CD8-positive, alpha-beta memory T cell (primary cell): ENCODE results near the gene QSOX2. TPM values are rescaled to one million over a fixed set of nuclear protein-coding genes. Genes with fewer than 3 reads are reported as not detected.

Experiments used
- CTCF ChIA-PET: fragments of 350-600 bp; sonication (Branson Sonifier 250); formaldehyde crosslinking; loops from one replicate; lab custom pipeline; 2021; ENCODE audit warnings: antibody characterized with exemption; lab: Charles Lee
- POLR2A ChIA-PET: fragments of 350-600 bp; sonication (Branson Sonifier 250); formaldehyde crosslinking; loops from one replicate; lab custom pipeline; 2021; ENCODE audit warnings: antibody characterized with exemption; lab: Charles Lee
- DNase-seq, 5 donors: peaks; one replicate each; pipeline versions ENCODE4 v3.0.0 to v3.0.0-alpha.2; 2020 to 2022; ENCODE audit warnings: mixed read lengths in 1 of 5
- H3K27ac ChIP-seq: one replicate; pipeline ENCODE4 v1.7.0; 2013; ENCODE audit warnings: low read depth, mild to moderate bottlenecking, low read length, moderate library complexity
- H3K27me3 ChIP-seq: 2 replicates; pipeline ENCODE4 v1.7.0; 2013; ENCODE audit warnings: low read length, mild to moderate bottlenecking; ENCODE audit not compliant: insufficient read depth, poor library complexity, severe bottlenecking
- H3K36me3 ChIP-seq: 2 replicates; pipeline ENCODE4 v1.7.0; 2013; ENCODE audit warnings: mild to moderate bottlenecking, low read length, moderate library complexity; ENCODE audit not compliant: insufficient read depth
- H3K4me1 ChIP-seq: 2 replicates; pipeline ENCODE4 v1.7.0; 2013; ENCODE audit warnings: mild to moderate bottlenecking, low read length, moderate library complexity; ENCODE audit not compliant: insufficient read depth
- H3K4me3 ChIP-seq: 2 replicates; pipeline ENCODE4 v1.7.0; 2013; ENCODE audit warnings: mild to moderate bottlenecking, low read length
- H3K9me3 ChIP-seq: 2 replicates; pipeline ENCODE4 v1.7.0; 2013; ENCODE audit warnings: mild to moderate bottlenecking, low read length
- H3K27ac Mint-ChIP-seq, 8 donors: one replicate each; pipeline ENCODE4 v1.8.0; 2020 to 2021; ENCODE audit warnings: mixed read lengths in 8 of 8, mild to moderate bottlenecking in 6 of 8, inconsistent platforms in 3 of 8, moderate library complexity in 3 of 8
- H3K27me3 Mint-ChIP-seq, 2 donors: one replicate each; pipeline ENCODE4 v1.8.0; 2020 to 2021; ENCODE audit warnings: mixed read lengths in 2 of 2, mild to moderate bottlenecking in 1 of 2, moderate library complexity in 1 of 2
- H3K36me3 Mint-ChIP-seq, 3 donors: one replicate each; pipeline ENCODE4 v1.8.0; 2020 to 2021; ENCODE audit warnings: mixed read lengths in 3 of 3, inconsistent platforms in 1 of 3, mild to moderate bottlenecking in 1 of 3
- H3K4me1 Mint-ChIP-seq, 3 donors: one replicate each; pipeline ENCODE4 v1.8.0; 2020 to 2021; ENCODE audit warnings: mixed read lengths in 3 of 3, inconsistent platforms in 1 of 3, mild to moderate bottlenecking in 1 of 3
- H3K4me3 Mint-ChIP-seq, 7 donors: one replicate each; pipeline ENCODE4 v1.8.0; 2020 to 2021; ENCODE audit warnings: mixed read lengths in 7 of 7, mild to moderate bottlenecking in 6 of 7, moderate library complexity in 4 of 7, inconsistent platforms in 2 of 7
- H3K9me3 Mint-ChIP-seq, 5 donors: one replicate each; pipeline ENCODE4 v1.8.0; 2020 to 2022; ENCODE audit warnings: mixed read lengths in 5 of 5, mild to moderate bottlenecking in 3 of 5, moderate library complexity in 2 of 5, inconsistent platforms in 1 of 5
- polyA plus RNA-seq: library from polyadenylated mRNA; unstranded; fragments of 300-500 nt; fragmentation: Illumina TruSeq; gene quantifications from one replicate; pipeline ENCODE4 v1.2.3, GENCODE V29; 2021
- total RNA-seq, 2 experiments: library from RNA; stranded (reverse); gene quantifications; one replicate each; pipeline ENCODE4 v1.2.3, GENCODE V29; 2021

Gene QSOX2
- total and polyA plus RNA-seq, 3 experiments from 2014 or later: 0.66 to 15.3 (median 14.6) TPM

DNA sequence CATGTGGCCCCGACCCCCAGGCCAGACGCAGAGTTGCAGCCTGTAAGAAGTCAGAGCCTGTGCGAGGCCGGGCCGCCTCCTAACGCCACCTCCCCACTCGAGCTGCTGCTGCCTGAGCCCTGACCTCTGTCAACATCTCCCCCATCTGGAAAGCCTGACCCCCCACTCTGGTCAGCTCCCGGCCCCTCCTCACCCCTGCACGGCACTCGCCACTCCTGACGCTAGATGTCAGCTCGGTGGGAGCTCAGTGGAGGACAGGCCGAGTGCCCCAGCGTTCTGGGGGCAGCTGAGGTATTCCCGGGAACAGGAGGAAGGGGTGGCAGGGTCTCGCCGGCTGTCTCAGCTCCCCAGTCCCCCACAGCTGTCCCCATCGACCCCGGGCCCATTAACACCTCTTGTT, 60.5 kb downstream of the QSOX2 start:
- Mint-ChIP-seq H3K9me3 (peaks cover 0 to 2% (median 0%) of the 10 kb centered on the region in 5 donors), H3K27me3 (peaks cover 18 to 47% of the 10 kb centered on the region in 2 donors), H3K4me3 (no peak overlapping the region), H3K36me3 (no peaks in the 10 kb centered on the region), H3K27ac (no peak overlapping the region), H3K4me1 (no peaks in the 10 kb centered on the region)
- POLR2A ChIA-PET: no interaction called here
- Histone ChIP-seq H3K27me3 (no peaks in the 10 kb centered on the region), H3K36me3 (no peaks in the 10 kb centered on the region), H3K9me3 (no peaks in the 10 kb centered on the region), H3K27ac (no peak overlapping the region), H3K4me3 (no peak overlapping the region), H3K4me1 (no peaks in the 10 kb centered on the region)
- DNase-seq: no peak
- CTCF ChIA-PET: no interaction called here

DNA sequence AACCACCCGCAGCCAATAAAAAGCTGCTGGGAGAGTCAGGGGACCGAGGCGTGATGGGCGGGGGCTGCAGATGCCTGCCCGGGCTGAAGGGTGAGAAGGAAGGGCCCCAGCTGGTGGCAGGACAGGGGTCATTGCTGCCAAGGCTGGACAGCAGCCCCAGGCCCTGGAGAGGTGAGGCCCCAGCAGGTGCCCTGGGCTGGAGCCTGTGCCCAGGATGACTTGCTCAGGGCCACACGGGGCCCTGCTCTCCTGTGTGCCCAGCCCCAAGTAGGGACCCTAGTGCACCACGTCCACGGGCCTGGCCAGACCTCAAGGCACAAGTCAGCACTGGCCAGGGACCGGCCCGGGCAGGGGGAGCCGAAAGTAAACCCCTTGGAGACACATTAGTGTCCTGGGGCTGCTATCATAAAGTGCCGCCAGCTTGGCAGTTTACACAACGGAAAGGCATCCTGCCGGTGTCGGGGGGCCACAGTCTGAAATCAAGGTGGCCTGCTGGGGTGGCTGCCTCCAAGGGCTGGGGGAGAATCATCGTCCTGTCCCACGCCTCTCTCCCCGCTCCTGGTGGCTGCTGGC, 62.7 kb downstream of the QSOX2 start:
- CTCF ChIA-PET: interaction anchor here (1.6 kb wide), 1 partner anchor 12 kb away, joined by 3 read pairs; no protein-coding TSS in a partner anchor
- Histone ChIP-seq H3K27me3 (no peaks in the 10 kb centered on the region), H3K9me3 (no peaks in the 10 kb centered on the region), H3K4me1 (no peaks in the 10 kb centered on the region), H3K27ac (no peak overlapping the region), H3K4me3 (no peak overlapping the region), H3K36me3 (no peaks in the 10 kb centered on the region)
- POLR2A ChIA-PET: no interaction called here
- Mint-ChIP-seq H3K4me1 (no peaks in the 10 kb centered on the region), H3K36me3 (no peaks in the 10 kb centered on the region), H3K27ac (no peak overlapping the region), H3K4me3 (no peak overlapping the region), H3K27me3 (peaks cover 10 to 43% of the 10 kb centered on the region in 2 donors), H3K9me3 (peaks cover 0 to 2% (median 0%) of the 10 kb centered on the region in 5 donors)
- DNase-seq: no peak

DNA sequence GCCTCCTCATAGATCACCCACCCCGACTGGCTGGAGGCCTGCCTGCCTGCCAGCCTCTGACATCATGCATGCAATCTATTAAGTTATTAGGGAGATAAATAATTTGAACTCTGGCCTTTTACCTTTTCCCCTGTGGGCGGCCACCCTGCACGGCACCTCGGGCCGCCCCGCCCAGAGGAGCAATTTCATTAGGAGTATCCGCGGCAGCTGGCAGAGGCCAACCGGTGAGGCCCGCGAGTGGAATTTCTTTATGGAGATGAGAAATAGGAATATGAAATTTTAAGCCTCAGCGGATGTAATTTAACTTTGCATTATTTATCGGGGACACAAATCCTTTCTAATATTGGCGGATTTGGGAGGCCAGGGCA, 63.2 kb downstream of the QSOX2 start:
- ChIA-PET POLR2A (no interaction called here), CTCF (no interaction called here)
- Mint-ChIP-seq H3K27me3 (peaks cover 8 to 38% of the 10 kb centered on the region in 2 donors), H3K4me3 (no peak overlapping the region), H3K4me1 (no peaks in the 10 kb centered on the region), H3K9me3 (peaks cover 0 to 2% (median 0%) of the 10 kb centered on the region in 5 donors), H3K36me3 (no peaks in the 10 kb centered on the region), H3K27ac (no peak overlapping the region)
- Histone ChIP-seq H3K27ac (no peak overlapping the region), H3K4me3 (no peak overlapping the region), H3K36me3 (no peaks in the 10 kb centered on the region), H3K4me1 (no peaks in the 10 kb centered on the region), H3K9me3 (no peaks in the 10 kb centered on the region), H3K27me3 (no peaks in the 10 kb centered on the region)
- DNase-seq: no peak

GRCh38 chr9:136181784-136182419, 63.7 kb downstream of the QSOX2 start:
- H3K27ac ChIP-seq: no peak overlapping the region
- H3K36me3 ChIP-seq: no peaks in the 10 kb centered on the region
- Mint-ChIP-seq H3K27me3 (peaks cover 8 to 33% of the 10 kb centered on the region in 2 donors), H3K36me3 (no peaks in the 10 kb centered on the region), H3K4me1 (no peaks in the 10 kb centered on the region), H3K27ac (no peak overlapping the region), H3K4me3 (no peak overlapping the region), H3K9me3 (peaks cover 0 to 2% (median 0%) of the 10 kb centered on the region in 5 donors)
- POLR2A ChIA-PET: no interaction called here
- H3K4me1 ChIP-seq: no peaks in the 10 kb centered on the region
- DNase-seq: no peak
- no peak overlapping the region for H3K4me3 ChIP-seq
- H3K9me3 ChIP-seq: no peaks in the 10 kb centered on the region
- H3K27me3 ChIP-seq: no peaks in the 10 kb centered on the region
- CTCF ChIA-PET: no interaction called here

- Histone ChIP-seq H3K27ac (no peak overlapping the region), H3K27me3 (no peaks in the 10 kb centered on the region), H3K36me3 (no peaks in the 10 kb centered on the region), H3K4me1 (no peaks in the 10 kb centered on the region), H3K9me3 (no peaks in the 10 kb centered on the region), H3K4me3 (no peak overlapping the region)
- H3K36me3 Mint-ChIP-seq: no peaks in the 10 kb centered on the region
- CTCF ChIA-PET: no interaction called here
- peaks cover 8 to 25% of the 10 kb centered on the region in 2 donors for H3K27me3 Mint-ChIP-seq
- POLR2A ChIA-PET: no interaction called here
- no peak overlapping the region for H3K27ac Mint-ChIP-seq
- H3K4me1 Mint-ChIP-seq: no peaks in the 10 kb centered on the region
- no peak overlapping the region for H3K4me3 Mint-ChIP-seq
- no peak for DNase-seq
- no peaks in the 10 kb centered on the region for H3K9me3 Mint-ChIP-seq
Observed at GRCh38 chr9:136180586-136180985, 65.0 kb downstream of the QSOX2 start.

GRCh38 chr9:136179761-136180160, 65.9 kb downstream of the QSOX2 start:
- no peaks in the 10 kb centered on the region for H3K9me3 Mint-ChIP-seq

DNA sequence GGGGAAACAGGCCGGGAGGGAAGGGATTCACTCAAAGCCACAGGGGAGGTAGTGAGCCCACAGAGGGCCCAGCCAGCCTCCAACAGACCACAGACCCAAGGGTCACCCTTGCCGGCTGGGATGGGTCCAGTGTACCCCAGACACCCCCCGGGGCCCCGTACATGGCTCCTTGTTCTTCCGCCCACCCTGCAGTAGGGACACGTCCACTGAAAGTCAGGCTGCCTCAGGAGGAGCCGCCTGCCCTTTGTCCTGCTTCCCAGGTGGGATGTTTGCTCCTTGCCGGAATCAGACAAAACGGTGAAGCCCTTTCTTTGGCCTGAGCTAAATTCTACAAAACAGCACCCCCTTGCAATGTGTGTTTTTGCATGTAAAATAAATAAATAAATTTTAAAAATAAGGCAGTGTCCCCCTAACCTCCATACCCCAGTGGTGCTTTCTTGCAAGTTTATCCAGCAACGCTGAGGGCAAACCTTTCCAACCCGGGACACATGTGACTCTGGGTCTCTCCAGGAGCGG, 66.5 kb downstream of the QSOX2 start:
- no peak overlapping the region for H3K27ac ChIP-seq
- H3K36me3 ChIP-seq: no peaks in the 10 kb centered on the region
- Mint-ChIP-seq H3K27ac (no peak overlapping the region), H3K36me3 (no peaks in the 10 kb centered on the region), H3K4me3 (no peak overlapping the region), H3K9me3 (no peaks in the 10 kb centered on the region), H3K4me1 (no peaks in the 10 kb centered on the region), H3K27me3 (peaks cover 0 to 15% of the 10 kb centered on the region in 2 donors)
- H3K9me3 ChIP-seq: no peaks in the 10 kb centered on the region
- CTCF ChIA-PET: no interaction called here
- no peak for DNase-seq
- no peak overlapping the region for H3K4me3 ChIP-seq
- no peaks in the 10 kb centered on the region for H3K4me1 ChIP-seq
- H3K27me3 ChIP-seq: no peaks in the 10 kb centered on the region
- POLR2A ChIA-PET: no interaction called here

More at GRCh38 chr9:136179761-136180160, 65.9 kb downstream of the QSOX2 start:
- Histone ChIP-seq H3K4me3 (no peak overlapping the region), H3K27ac (no peak overlapping the region), H3K4me1 (no peaks in the 10 kb centered on the region), H3K36me3 (no peaks in the 10 kb centered on the region), H3K9me3 (no peaks in the 10 kb centered on the region), H3K27me3 (no peaks in the 10 kb centered on the region)
- no peak overlapping the region for H3K4me3 Mint-ChIP-seq
- no peaks in the 10 kb centered on the region for H3K36me3 Mint-ChIP-seq
- CTCF ChIA-PET: no interaction called here
- no peaks in the 10 kb centered on the region for H3K4me1 Mint-ChIP-seq
- no peak for DNase-seq
- H3K27ac Mint-ChIP-seq: no peak overlapping the region
- H3K27me3 Mint-ChIP-seq: peaks cover 2 to 18% of the 10 kb centered on the region in 2 donors
- POLR2A ChIA-PET: no interaction called here

GRCh38 chr9:136178773-136179075, 66.9 kb downstream of the QSOX2 start:
- H3K27me3 Mint-ChIP-seq: peaks cover 0 to 15% of the 10 kb centered on the region in 2 donors
- Histone ChIP-seq H3K4me1 (no peaks in the 10 kb centered on the region), H3K36me3 (no peaks in the 10 kb centered on the region), H3K27ac (no peak overlapping the region), H3K9me3 (no peaks in the 10 kb centered on the region), H3K27me3 (no peaks in the 10 kb centered on the region), H3K4me3 (no peak overlapping the region)
- H3K27ac Mint-ChIP-seq: no peak overlapping the region
- no peak overlapping the region for H3K4me3 Mint-ChIP-seq
- POLR2A ChIA-PET: no interaction called here
- H3K9me3 Mint-ChIP-seq: no peaks in the 10 kb centered on the region
- DNase-seq: no peak
- no peaks in the 10 kb centered on the region for H3K4me1 Mint-ChIP-seq
- CTCF ChIA-PET: no interaction called here
- no peaks in the 10 kb centered on the region for H3K36me3 Mint-ChIP-seq
